Measurements from ENCODE around the gene CABCOCO1. TPM values are rescaled to one million over a fixed set of nuclear protein-coding genes. Genes with fewer than 3 reads are reported as not detected.

CABCOCO1 gene
- polyA plus RNA-seq, 1 donor = 0.19 TPM

- DNase-seq (ENCODE audit: low read depth) = no peak
Measured at GRCh38 chr10:61812920-61813319, 150.2 kb downstream of the CABCOCO1 start.

DNA sequence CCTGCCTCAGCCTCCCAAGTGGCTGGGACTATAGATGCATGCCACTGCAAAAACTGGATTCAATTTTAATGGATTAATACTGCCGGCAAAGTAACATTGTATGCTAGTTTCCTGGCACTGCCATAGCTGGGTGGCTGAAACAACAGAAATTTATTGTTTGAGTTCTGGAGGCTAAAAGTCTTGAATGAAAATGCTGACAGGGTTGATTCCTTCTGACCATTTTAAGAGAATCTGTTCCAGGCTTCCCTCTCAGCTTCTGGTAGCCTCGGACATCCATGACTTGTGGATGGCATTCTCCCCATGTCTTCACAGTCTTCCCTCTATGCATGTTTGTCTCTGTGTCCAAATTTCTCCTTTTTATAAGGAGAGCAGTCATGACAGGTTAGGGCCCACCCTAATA lies 151.4 kb downstream of the CABCOCO1 start:
- no peak for DNase-seq (ENCODE audit: low read depth)

- DNase-seq (ENCODE audit: low read depth) = no peak
Measured at GRCh38 chr10:61815496-61815895, 152.8 kb downstream of the CABCOCO1 start.

Other genes with a start within 250 kb of the CABCOCO1 start
- gene TMEM26, start 209.5 kb upstream of the CABCOCO1 start, polyA plus RNA-seq (ENCODE audit: insufficient read length) = 8.0 TPM
- 19.0 TPM for gene ARID5B, start 238.8 kb downstream of the CABCOCO1 start, polyA plus RNA-seq (ENCODE audit: insufficient read length)